SK-N-MC (cell line): ENCODE measurements around the gene DCP2.

Source experiments
- EZH2 ChIP-seq: fragments of 200-600 bp; sonication (generic); IDR thresholded peaks from one replicate; pipeline ENCODE4 v1.6.1; 2017; ENCODE audit warnings: antibody characterized with exemption
- FOXP2 ChIP-seq: optimal IDR thresholded peaks from 2 replicates; pipeline ENCODE3; 2011; ENCODE audit warnings: mild to moderate bottlenecking, moderate library complexity; ENCODE audit not compliant: insufficient read depth; ENCODE audit errors: extremely low read length, control extremely low read depth
- POLR2AphosphoS5 ChIP-seq: IDR thresholded peaks from 2 replicates; pipeline ENCODE4 v1.6.1; 2012; ENCODE audit warnings: mild to moderate bottlenecking, low read depth, low read length, borderline replicate concordance

- TF ChIP-seq EZH2: no peak
- TF ChIP-seq POLR2AphosphoS5: no peak
- no peak for TF ChIP-seq FOXP2
Measured at GRCh38 chr5:112983363-112983762, 6.8 kb downstream of the DCP2 start.
